Chondrocyte (in vitro differentiated cells): ENCODE measurements around the gene SUSD6. TPM values are rescaled to one million over a fixed set of nuclear protein-coding genes. Genes with fewer than 3 reads are reported as not detected.
A peak's percentile ranks its signal among the peaks of the same experiment; 100 is the strongest.
"Not testable (repeated sequence)": the region's sequence is repeated elsewhere in the genome, so short reads cannot be mapped to it uniquely, and the experiment has no call there.

ENCODE experiments used
- DNase-seq: peaks from one replicate; pipeline ENCODE4 v3.0.0; 2021; ENCODE audit warnings: mixed read lengths, low spot score
- H3K27ac Mint-ChIP-seq: one replicate; pipeline ENCODE4 v1.8.0; 2021; ENCODE audit warnings: mild to moderate bottlenecking, moderate library complexity, mixed read lengths; ENCODE audit not compliant: unreplicated experiment
- H3K27me3 Mint-ChIP-seq: 2 replicates; pipeline ENCODE4 v1.8.0; 2021; ENCODE audit warnings: low read depth, mixed read lengths
- H3K36me3 Mint-ChIP-seq: 2 replicates; pipeline ENCODE4 v1.8.0; 2021; ENCODE audit warnings: low read depth, mixed read lengths
- H3K4me1 Mint-ChIP-seq: 2 replicates; pipeline ENCODE4 v1.8.0; 2021; ENCODE audit warnings: low read depth, mild to moderate bottlenecking, mixed read lengths
- H3K4me3 Mint-ChIP-seq: one replicate; pipeline ENCODE4 v1.8.0; 2021; ENCODE audit warnings: mild to moderate bottlenecking, moderate library complexity, mixed read lengths; ENCODE audit not compliant: unreplicated experiment
- H3K9me3 Mint-ChIP-seq: 2 replicates; pipeline ENCODE4 v1.8.0; 2021; ENCODE audit warnings: low read depth, mixed read lengths
- CTCF ChIP-seq: fragments of 200-600 bp; sonication (generic); IDR thresholded peaks from 2 replicates; pipeline ENCODE4 v1.5.0; 2021; ENCODE audit warnings: antibody characterized with exemption, mild to moderate bottlenecking, moderate library complexity
- total RNA-seq: library from RNA; stranded (reverse); gene quantifications from 3 replicates; pipeline ENCODE4 v1.2.1, GENCODE V29; 2021

SUSD6 gene
- total RNA-seq, 1 donor from 2014 or later: 49.3 TPM

- no peak for DNase-seq
- Mint-ChIP-seq H3K27ac (peak overlapping the region; percentile 69), H3K9me3 (no peaks in the 10 kb centered on the region), H3K4me3 (no peak overlapping the region), H3K27me3 (no peaks in the 10 kb centered on the region), H3K4me1 (peaks cover 61% of the 10 kb centered on the region), H3K36me3 (peaks cover 1% of the 10 kb centered on the region)
- TF ChIP-seq CTCF: no peak
Observed at GRCh38 chr14:69695322-69696203, 84.2 kb downstream of the SUSD6 start.

GRCh38 chr14:69696204-69696527 is 84.8 kb downstream of the SUSD6 start:
- H3K9me3 Mint-ChIP-seq: no peaks in the 10 kb centered on the region
- H3K36me3 Mint-ChIP-seq: no peaks in the 10 kb centered on the region
- no peaks in the 10 kb centered on the region for H3K27me3 Mint-ChIP-seq
- H3K27ac Mint-ChIP-seq: peak overlapping the region; percentile 69
- no peak for TF ChIP-seq CTCF
- peaks cover 63% of the 10 kb centered on the region for H3K4me1 Mint-ChIP-seq
- no peak overlapping the region for H3K4me3 Mint-ChIP-seq
- DNase-seq: no peak

DNA sequence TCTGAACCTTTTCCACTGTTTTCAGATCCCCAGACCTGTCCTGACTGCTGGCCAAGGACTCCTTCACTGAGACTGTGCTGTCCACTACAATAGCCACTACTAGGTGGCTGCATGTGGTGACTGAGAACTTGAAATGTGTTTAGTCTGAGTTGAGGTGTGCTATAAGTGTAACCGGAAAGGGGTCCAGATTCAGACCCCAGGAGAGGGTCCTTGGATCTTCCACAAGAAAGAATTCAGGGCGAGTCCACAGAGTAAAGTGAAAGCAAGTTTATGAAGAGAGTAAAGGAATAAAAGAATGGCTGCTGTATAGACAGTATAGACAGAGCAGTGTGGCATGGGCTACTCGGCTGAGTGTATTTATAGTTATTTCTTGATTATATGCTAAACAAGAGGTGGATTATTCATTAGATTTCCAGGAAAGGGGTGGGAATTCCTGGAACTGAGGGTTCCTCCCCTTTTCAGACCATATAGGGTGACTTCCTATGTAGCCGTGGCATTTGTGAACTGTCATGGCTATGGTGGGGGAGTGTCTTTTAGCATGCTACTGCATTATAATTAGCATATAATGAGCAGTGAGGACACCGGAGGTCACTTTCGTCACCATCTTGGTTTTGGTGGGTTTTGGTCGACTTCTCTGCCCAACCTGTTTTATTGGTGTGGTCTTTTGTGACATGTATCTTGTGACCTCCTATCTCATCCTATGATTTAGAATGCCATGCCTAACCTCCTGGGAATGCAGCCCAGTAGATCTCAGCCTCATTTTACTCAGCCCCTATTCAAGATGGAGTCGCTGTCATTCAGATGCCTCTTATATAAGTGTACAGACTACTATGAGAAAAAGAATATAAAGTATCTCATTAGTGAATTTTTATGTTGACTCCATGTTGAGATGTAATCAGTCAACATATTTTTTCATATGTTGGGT is 85.5 kb downstream of the SUSD6 start:
- peak overlapping the region; percentile 76 for H3K27ac Mint-ChIP-seq
- TF ChIP-seq CTCF: no peak
- H3K27me3 Mint-ChIP-seq: no peaks in the 10 kb centered on the region
- H3K9me3 Mint-ChIP-seq: no peaks in the 10 kb centered on the region
- peaks cover 63% of the 10 kb centered on the region for H3K4me1 Mint-ChIP-seq
- H3K36me3 Mint-ChIP-seq: no peaks in the 10 kb centered on the region
- no peak overlapping the region for H3K4me3 Mint-ChIP-seq
- no peak for DNase-seq

- DNase-seq: no peak
- Mint-ChIP-seq H3K4me3 (no peak overlapping the region), H3K9me3 (no peaks in the 10 kb centered on the region), H3K27me3 (no peaks in the 10 kb centered on the region), H3K36me3 (peaks cover 3% of the 10 kb centered on the region), H3K27ac (no peak overlapping the region), H3K4me1 (peaks cover 48% of the 10 kb centered on the region)
- no peak for TF ChIP-seq CTCF
Observed at GRCh38 chr14:69698572-69698971, 87.2 kb downstream of the SUSD6 start.

DNA sequence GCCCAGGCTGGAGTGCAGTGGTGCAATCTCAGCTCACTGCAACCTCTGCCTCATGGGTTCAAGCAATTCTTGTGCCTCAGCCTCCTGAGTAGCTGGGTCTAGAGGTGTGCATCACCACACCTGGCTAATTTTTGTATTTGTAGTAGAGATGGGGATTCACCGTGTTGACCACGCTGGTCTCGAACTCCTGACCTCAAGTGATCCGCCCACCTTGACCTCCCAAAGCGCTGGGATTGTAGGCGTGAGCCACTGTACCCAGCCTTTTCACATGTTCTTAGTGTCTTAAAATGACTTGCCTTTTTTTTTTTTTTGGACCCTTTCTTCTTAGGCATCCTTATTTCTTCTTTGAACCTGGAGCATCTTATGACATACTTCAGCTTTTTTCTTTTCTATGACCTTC is 87.8 kb downstream of the SUSD6 start:
- not testable (repeated sequence) for H3K9me3 Mint-ChIP-seq, H3K27me3 Mint-ChIP-seq, H3K4me3 Mint-ChIP-seq, H3K27ac Mint-ChIP-seq, DNase-seq, H3K36me3 Mint-ChIP-seq
- H3K4me1 Mint-ChIP-seq: peaks cover 41% of the 10 kb centered on the region
